ENCODE measurements around the gene IGSF22. TPM values are rescaled to one million over a fixed set of nuclear protein-coding genes. Genes with fewer than 3 reads are reported as not detected.

Gene IGSF22
- total RNA-seq, 3 donors from 2014 or later (not counting 1 experiment from before 2014, with no cell fraction given), result 0.83 to 1.7 (median 1.2) TPM

DNA sequence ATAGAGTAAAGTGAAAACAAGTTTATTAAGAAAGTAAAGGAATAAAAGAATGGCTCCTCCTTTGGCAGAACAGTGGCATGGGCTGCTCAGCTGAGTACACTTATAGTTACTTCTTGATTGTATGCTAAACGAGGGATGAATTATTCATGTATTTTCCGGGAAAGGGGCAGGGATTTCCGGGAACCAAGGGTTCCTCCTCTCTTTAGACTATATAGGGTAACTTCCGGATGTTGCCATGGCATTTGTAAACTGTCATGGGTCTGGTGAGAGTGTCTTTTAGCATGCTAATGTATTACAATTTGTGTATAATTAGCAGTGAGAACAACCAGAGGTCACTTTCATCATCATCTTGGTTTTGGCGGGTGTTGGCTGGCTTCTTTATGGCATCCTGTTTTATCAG, 68.3 kb downstream of the IGSF22 start:
- DNase-seq (no peak), ATAC-seq (no peak)
- Mint-ChIP-seq H3K36me3 (no peaks in the 10 kb centered on the region), H3K27me3 (ENCODE audit: low read depth in 2 of 2) (peaks cover 9 to 10% of the 10 kb centered on the region in 2 donors), H3K4me3 (no peak overlapping the region), H3K9me3 (no peaks in the 10 kb centered on the region), H3K4me1 (no peaks in the 10 kb centered on the region), H3K27ac (no peak overlapping the region)
- Histone ChIP-seq H3K27me3 (ENCODE audit: control insufficient read depth, insufficient read depth, low read length) (no peaks in the 10 kb centered on the region), H3K27ac (ENCODE audit: low read length) (no peak overlapping the region), H3K4me3 (ENCODE audit: low read length) (no peak overlapping the region), H3K9me3 (ENCODE audit: control insufficient read depth, insufficient read depth, low read length) (no peaks in the 10 kb centered on the region), H3K36me3 (ENCODE audit: control insufficient read depth, insufficient read depth, low read length) (no peaks in the 10 kb centered on the region), H3K4me1 (ENCODE audit: control insufficient read depth, insufficient read depth, low read length) (no peaks in the 10 kb centered on the region)
- TF ChIP-seq, protein P1, sequence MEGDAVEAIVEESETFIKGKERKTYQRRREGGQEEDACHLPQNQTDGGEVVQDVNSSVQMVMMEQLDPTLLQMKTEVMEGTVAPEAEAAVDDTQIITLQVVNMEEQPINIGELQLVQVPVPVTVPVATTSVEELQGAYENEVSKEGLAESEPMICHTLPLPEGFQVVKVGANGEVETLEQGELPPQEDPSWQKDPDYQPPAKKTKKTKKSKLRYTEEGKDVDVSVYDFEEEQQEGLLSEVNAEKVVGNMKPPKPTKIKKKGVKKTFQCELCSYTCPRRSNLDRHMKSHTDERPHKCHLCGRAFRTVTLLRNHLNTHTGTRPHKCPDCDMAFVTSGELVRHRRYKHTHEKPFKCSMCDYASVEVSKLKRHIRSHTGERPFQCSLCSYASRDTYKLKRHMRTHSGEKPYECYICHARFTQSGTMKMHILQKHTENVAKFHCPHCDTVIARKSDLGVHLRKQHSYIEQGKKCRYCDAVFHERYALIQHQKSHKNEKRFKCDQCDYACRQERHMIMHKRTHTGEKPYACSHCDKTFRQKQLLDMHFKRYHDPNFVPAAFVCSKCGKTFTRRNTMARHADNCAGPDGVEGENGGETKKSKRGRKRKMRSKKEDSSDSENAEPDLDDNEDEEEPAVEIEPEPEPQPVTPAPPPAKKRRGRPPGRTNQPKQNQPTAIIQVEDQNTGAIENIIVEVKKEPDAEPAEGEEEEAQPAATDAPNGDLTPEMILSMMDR (IDR thresholded peaks at IDR 0.05), result no peak
- intact Hi-C loops (cut with micrococcal nuclease), result no loop called here
- 83% methylated on average over 5 of the region's 5 CpGs for WGBS (ENCODE audit: insufficient coverage)

Other genes with a start within 250 kb of the IGSF22 start
- 10 to 100 TPM; 22.7 to 35.2 (median 23.0) TPM for gene TSG101, start 199.2 kb downstream of the IGSF22 start, total RNA-seq
- 10 to 100 TPM; 13.6 to 17.8 (median 15.6) TPM for gene UEVLD, start 137.5 kb downstream of the IGSF22 start, total RNA-seq
- 1 to 10 TPM; 2.2 to 3.5 (median 2.2) TPM for gene MISFA, start 126.4 kb downstream of the IGSF22 start, total RNA-seq
- 10 to 100 TPM; 58.6 to 62.5 (median 62.0) TPM for gene SPTY2D1, start 91.8 kb downstream of the IGSF22 start, total RNA-seq
- 1 to 10 TPM; 3.1 to 9.3 (median 9.0) TPM for gene TMEM86A, start 27.4 kb downstream of the IGSF22 start, total RNA-seq
- not detected for gene PTPN5, start 65.6 kb upstream of the IGSF22 start, total RNA-seq
- gene MRGPRX1, start 213.2 kb upstream of the IGSF22 start, total RNA-seq, result not detected

All from natural killer cell (primary cell).